HepG2 (cell line): ENCODE results near the gene RUSF1. TPM values are rescaled to one million over a fixed set of nuclear protein-coding genes. Genes with fewer than 3 reads are reported as not detected.
A peak's percentile ranks its signal among the peaks of the same experiment; 100 is the strongest.

Experiments
- CREM ChIP-seq, 2 experiments: sonication (generic) in 1 of 2; formaldehyde crosslinking in 1 of 2; IDR thresholded peaks; 2 replicates each; pipeline versions ENCODE4 v1.4.0 to v1.6.1; 2016 to 2020; ENCODE audit warnings: antibody characterized with exemption in 1 of 2, mild to moderate bottlenecking in 1 of 2, missing genetic modification reagents in 1 of 2
- DR1 ChIP-seq: sonication (generic); formaldehyde crosslinking; IDR thresholded peaks from 2 replicates; pipeline ENCODE4 v1.8.0; 2021; ENCODE audit warnings: mild to moderate bottlenecking, missing genetic modification reagents, inconsistent platforms
- ELF3 ChIP-seq: IDR thresholded peaks from 2 replicates; pipeline ENCODE4 v1.6.1; 2016; ENCODE audit warnings: missing genetic modification reagents, missing compliant biosample characterization
- ELK4 ChIP-seq: sonication (generic); formaldehyde crosslinking; IDR thresholded peaks from 2 replicates; pipeline ENCODE4 v1.9.0; 2021; ENCODE audit warnings: missing genetic modification reagents, borderline replicate concordance
- GLI4 ChIP-seq: sonication (generic); formaldehyde crosslinking; IDR thresholded peaks from 2 replicates; pipeline ENCODE4 v1.5.1; 2020; ENCODE audit warnings: missing genetic modification reagents, mild to moderate bottlenecking, moderate library complexity, borderline replicate concordance
- HOXA3 ChIP-seq: sonication (generic); formaldehyde crosslinking; IDR thresholded peaks from 2 replicates; pipeline ENCODE4 v1.5.0; 2020; ENCODE audit warnings: missing genetic modification reagents
- HOXA9 ChIP-seq: sonication (generic); formaldehyde crosslinking; IDR thresholded peaks from 2 replicates; pipeline ENCODE4 v1.8.1; 2022; ENCODE audit warnings: missing genetic modification reagents, mild to moderate bottlenecking, moderate library complexity, borderline replicate concordance
- MAFG ChIP-seq: sonication (generic); formaldehyde crosslinking; IDR thresholded peaks from 2 replicates; pipeline ENCODE4 v1.5.1; 2020; ENCODE audit warnings: mild to moderate bottlenecking, missing genetic modification reagents
- PAWR ChIP-seq: sonication (generic); formaldehyde crosslinking; IDR thresholded peaks from 2 replicates; pipeline ENCODE4 v1.4.0; 2020; ENCODE audit warnings: missing genetic modification reagents, mild to moderate bottlenecking, borderline replicate concordance
- REXO4 ChIP-seq: sonication (generic); formaldehyde crosslinking; IDR thresholded peaks from 2 replicates; pipeline ENCODE4 v1.8.0; 2022; ENCODE audit warnings: missing genetic modification reagents, mild to moderate bottlenecking, borderline replicate concordance
- SIX4 ChIP-seq: sonication (generic); formaldehyde crosslinking; IDR thresholded peaks from 2 replicates; pipeline ENCODE4 v1.4.0; 2020; ENCODE audit warnings: missing genetic modification reagents
- SMAD9 ChIP-seq: sonication (generic); formaldehyde crosslinking; IDR thresholded peaks from 2 replicates; pipeline ENCODE4 v1.5.1; 2020; ENCODE audit warnings: mild to moderate bottlenecking, missing genetic modification reagents
- TCF7L2 ChIP-seq: IDR thresholded peaks from 2 replicates; pipeline ENCODE4 v1.6.1; 2011; ENCODE audit warnings: mild to moderate bottlenecking, low read depth, low read length, moderate library complexity
- THAP9 ChIP-seq: sonication (generic); formaldehyde crosslinking; IDR thresholded peaks from 2 replicates; pipeline ENCODE4; 2020; ENCODE audit warnings: missing genetic modification reagents, mild to moderate bottlenecking, borderline replicate concordance
- TIGD3 ChIP-seq: sonication (generic); formaldehyde crosslinking; IDR thresholded peaks from 2 replicates; pipeline ENCODE4 v1.5.1; 2020; ENCODE audit warnings: mild to moderate bottlenecking, missing genetic modification reagents, borderline replicate concordance
- ZHX1 ChIP-seq: sonication (generic); formaldehyde crosslinking; IDR thresholded peaks from 2 replicates; pipeline ENCODE4 v1.8.1; 2022; ENCODE audit warnings: low read depth, mild to moderate bottlenecking, missing genetic modification reagents
- ZMYM2 ChIP-seq: sonication (generic); formaldehyde crosslinking; IDR thresholded peaks from 2 replicates; pipeline ENCODE4 v1.8.0; 2022; ENCODE audit warnings: mild to moderate bottlenecking, missing genetic modification reagents
- ZNF232 ChIP-seq: sonication (generic); formaldehyde crosslinking; IDR thresholded peaks from 2 replicates; pipeline ENCODE4 v1.4.0; 2020; ENCODE audit warnings: missing genetic modification reagents, borderline replicate concordance
- polyA plus RNA-seq, 8 experiments: library from polyadenylated mRNA; depleted of rRNA in 3 of 8; stranded (reverse) in 7 of 8; unstranded in 1 of 8; fragments of >200 nt; fragmentation: Illumina TruSeq in 4 of 8; extraction: Trizol in 4 of 8; gene quantifications; 2 replicates each; pipeline versions ENCODE4 v1.2.1 to v1.2.3, GENCODE V29; 2011 to 2016; ENCODE audit warnings: low read depth in 4 of 8, missing spikeins in 1 of 8, mixed read lengths in 1 of 8; ENCODE audit not compliant: insufficient read depth in 1 of 8
- total RNA-seq, 5 experiments: library from RNA; depleted of rRNA; stranded (reverse); fragments of >200 nt; fragmentation: Illumina TruSeq; extraction: Trizol; gene quantifications; 2 replicates each; pipeline ENCODE4 v1.2.3, GENCODE V29; 2016; ENCODE audit warnings: low read depth in 1 of 5
- TF ChIP-seq, protein P1 (sequence below): IDR thresholded peaks from 2 replicates; pipeline ENCODE4 v1.6.1; 2016; ENCODE audit warnings: control low read depth

Gene RUSF1
- total and polyA plus RNA-seq, 2 of the 13 experiments (the other 11 are each of a cell fraction or from before 2014, with no cell fraction given) = 40.8 to 50.2 TPM

- TF ChIP-seq DR1 (CRISPR knock-in tag) = peak; percentile 72; the same call in 1 of the 2 replicates
- TF ChIP-seq HOXA9 (CRISPR knock-in tag) = no peak
- peak; percentile 94; the same call in 1 of the 2 replicates for TF ChIP-seq ZHX1 (CRISPR knock-in tag)
- TF ChIP-seq MAFG (CRISPR knock-in tag) = no peak
- TF ChIP-seq GLI4 (CRISPR knock-in tag) = no peak
- peak; percentile 52; the same call in 1 of the 2 replicates for TF ChIP-seq CREM (IDR thresholded peaks at IDR 0.05)
- no peak for TF ChIP-seq CREM (CRISPR knock-in tag; IDR thresholded peaks at IDR 0.05)
- no peak; the same call in none of the 2 replicates for TF ChIP-seq ZNF232 (CRISPR knock-in tag)
- TF ChIP-seq THAP9 (CRISPR knock-in tag) = peak; percentile 55; the same call in 1 of the 2 replicates
- TF ChIP-seq HOXA3 (CRISPR knock-in tag) = peak; percentile 90
- TF ChIP-seq SMAD9 = peak; percentile 95; the same call in 1 of the 2 replicates
- TF ChIP-seq TIGD3 (CRISPR knock-in tag) = peak; percentile 25; the same call in 1 of the 2 replicates
- no peak for TF ChIP-seq PAWR (CRISPR knock-in tag)
- TF ChIP-seq SIX4 (CRISPR knock-in tag) = peak; percentile 98
- no peak for TF ChIP-seq ELK4 (CRISPR knock-in tag)
- no peak for TF ChIP-seq TCF7L2
- TF ChIP-seq ZMYM2 (CRISPR knock-in tag) = peak; percentile 70
- peak; percentile 76 for TF ChIP-seq ELF3 (CRISPR knock-in tag)
- no peak; the same call in 1 of the 2 replicates for TF ChIP-seq REXO4 (CRISPR knock-in tag)
- TF ChIP-seq, protein P1, sequence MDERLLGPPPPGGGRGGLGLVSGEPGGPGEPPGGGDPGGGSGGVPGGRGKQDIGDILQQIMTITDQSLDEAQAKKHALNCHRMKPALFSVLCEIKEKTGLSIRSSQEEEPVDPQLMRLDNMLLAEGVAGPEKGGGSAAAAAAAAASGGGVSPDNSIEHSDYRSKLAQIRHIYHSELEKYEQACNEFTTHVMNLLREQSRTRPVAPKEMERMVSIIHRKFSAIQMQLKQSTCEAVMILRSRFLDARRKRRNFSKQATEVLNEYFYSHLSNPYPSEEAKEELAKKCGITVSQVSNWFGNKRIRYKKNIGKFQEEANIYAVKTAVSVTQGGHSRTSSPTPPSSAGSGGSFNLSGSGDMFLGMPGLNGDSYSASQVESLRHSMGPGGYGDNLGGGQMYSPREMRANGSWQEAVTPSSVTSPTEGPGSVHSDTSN (CRISPR knock-in tag) = no peak
Measured at GRCh38 chr16:31458073-31458843, 49.9 kb downstream of the RUSF1 start (continued).
